Ascending aorta (tissue), 2 donors: Measurements from ENCODE around the gene SOX13. TPM values are rescaled to one million over a fixed set of nuclear protein-coding genes. Genes with fewer than 3 reads are reported as not detected.

Experiments used
- DNase-seq, 2 donors: peaks; one replicate each; pipeline ENCODE4 v3.0.0-alpha.2; 2019; ENCODE audit warnings: low spot score in 2 of 2
- H3K27ac ChIP-seq, 2 donors: fragments of 200-600 bp; sonication (generic); one replicate each; pipeline ENCODE4 v1.5.1; 2016 to 2017; ENCODE audit warnings: mild to moderate bottlenecking in 1 of 2
- H3K27me3 ChIP-seq: fragments of 200-600 bp; sonication (generic); one replicate; pipeline ENCODE4 v1.5.1; 2017
- H3K36me3 ChIP-seq, 2 donors: fragments of 200-600 bp; sonication (generic); one replicate each; pipeline ENCODE4 v1.5.1; 2016
- H3K4me1 ChIP-seq, 2 donors: fragments of 200-600 bp; sonication (generic); one replicate each; pipeline ENCODE4 v1.5.1; 2016 to 2017; ENCODE audit warnings: mild to moderate bottlenecking in 1 of 2
- H3K4me3 ChIP-seq, 2 donors: fragments of 200-600 bp; sonication (generic); one replicate each; pipeline ENCODE4 v1.5.1; 2016 to 2017; ENCODE audit warnings: mild to moderate bottlenecking in 1 of 2
- H3K9me3 ChIP-seq, 2 donors: fragments of 200-600 bp; sonication (generic); one replicate each; pipeline ENCODE4 v1.5.1; 2016
- CTCF ChIP-seq, 3 experiments: fragments of 200-600 bp in 2 of 3; fragments of 450-650 bp in 1 of 3; sonication (generic) in 2 of 3; IDR thresholded peaks; one replicate each; pipeline ENCODE4 v1.5.1; 2016 to 2019; ENCODE audit warnings: antibody characterized with exemption in 3 of 3, mild to moderate bottlenecking in 1 of 3, moderate library complexity in 1 of 3
- intact Hi-C: fragments of 100-400 bp; cut with DNase I; formaldehyde crosslinking; loops from one replicate; pipeline ENCODE4 v1.15.1; 2023
- total RNA-seq: library from RNA; depleted of rRNA; stranded (reverse); fragments of >200 nt; gene quantifications from one replicate; pipeline ENCODE4 v1.1.0, GENCODE V29; 2016

SOX13 gene
- total RNA-seq, 1 donor from 2014 or later, result 70.1 TPM

- H3K4me3 ChIP-seq, result no peak overlapping the region
- H3K27ac ChIP-seq, result no peak overlapping the region
- TF ChIP-seq CTCF (IDR thresholded peaks at IDR 0.05), result no peak
- no peaks in the 10 kb centered on the region for H3K4me1 ChIP-seq
- DNase-seq, result no peak
- no peaks in the 10 kb centered on the region for H3K27me3 ChIP-seq
- no peaks in the 10 kb centered on the region for H3K36me3 ChIP-seq
- H3K9me3 ChIP-seq, result no peaks in the 10 kb centered on the region
- intact Hi-C loops, result no loop called here
Measured at GRCh38 chr1:204051258-204051657, 21.7 kb upstream of the SOX13 start.

- no peaks in the 10 kb centered on the region for H3K4me1 ChIP-seq
- no peaks in the 10 kb centered on the region for H3K9me3 ChIP-seq
- H3K27ac ChIP-seq, result no peak overlapping the region
- no peak for DNase-seq
- TF ChIP-seq CTCF (IDR thresholded peaks at IDR 0.05), result no peak
- H3K4me3 ChIP-seq, result no peak overlapping the region
- no peaks in the 10 kb centered on the region for H3K27me3 ChIP-seq
- H3K36me3 ChIP-seq, result no peaks in the 10 kb centered on the region
- intact Hi-C loops, result no loop called here
Measured at GRCh38 chr1:204051718-204052117, 21.2 kb upstream of the SOX13 start.

DNA sequence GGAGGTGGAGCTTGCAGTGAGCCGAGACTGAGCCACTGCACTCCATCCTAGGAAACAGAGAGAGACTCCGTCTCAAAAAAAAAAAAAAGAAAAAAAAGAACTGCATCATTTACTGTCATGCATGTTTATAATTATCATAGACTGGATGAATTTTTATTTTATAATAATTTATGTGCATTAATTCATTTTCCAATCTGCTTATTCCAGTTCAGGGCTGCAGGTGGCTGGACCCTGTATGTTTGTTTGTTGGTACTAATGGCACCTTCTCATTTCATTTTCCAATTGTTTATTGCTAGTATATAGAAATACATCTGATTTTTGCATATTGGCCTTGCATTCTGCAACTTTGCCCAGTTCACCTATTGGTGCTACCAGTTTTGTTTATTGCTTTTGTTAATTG is 19.0 kb upstream of the SOX13 start:
- DNase-seq, result no peak
- TF ChIP-seq CTCF (IDR thresholded peaks at IDR 0.05), result no peak
- no peaks in the 10 kb centered on the region for H3K36me3 ChIP-seq
- H3K4me3 ChIP-seq, result no peak overlapping the region
- H3K4me1 ChIP-seq, result no peaks in the 10 kb centered on the region
- H3K9me3 ChIP-seq, result no peaks in the 10 kb centered on the region
- no peak overlapping the region for H3K27ac ChIP-seq
- intact Hi-C loops, result no loop called here
- H3K27me3 ChIP-seq, result no peaks in the 10 kb centered on the region

- DNase-seq, result no peak
- Histone ChIP-seq H3K27me3 (no peaks in the 10 kb centered on the region), H3K36me3 (no peaks in the 10 kb centered on the region), H3K4me3 (no peak overlapping the region), H3K27ac (no peak overlapping the region), H3K9me3 (no peaks in the 10 kb centered on the region), H3K4me1 (no peaks in the 10 kb centered on the region)
- intact Hi-C loops, result no loop called here
- TF ChIP-seq CTCF (IDR thresholded peaks at IDR 0.05), result no peak
Measured at GRCh38 chr1:204059970-204060369, 12.9 kb upstream of the SOX13 start.

DNA sequence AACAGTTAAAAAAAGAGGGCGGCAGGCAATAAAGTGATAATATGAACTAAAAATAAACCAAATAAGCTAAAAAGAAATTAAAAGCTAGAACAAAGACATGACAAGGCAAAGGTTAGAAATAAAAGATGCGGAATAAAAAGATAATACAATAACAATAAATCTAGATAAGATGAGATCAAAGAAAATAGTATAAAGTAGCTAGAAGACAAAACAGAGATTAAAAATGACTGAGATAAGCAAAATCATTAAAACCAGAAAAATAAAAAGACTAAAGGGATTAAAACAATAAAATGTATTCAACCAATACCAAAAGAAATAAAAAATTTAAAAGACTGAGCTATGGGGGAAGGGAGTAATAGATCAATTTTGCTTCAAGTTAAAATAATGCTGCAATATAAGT is 10.8 kb upstream of the SOX13 start:
- DNase-seq, result no peak
- Histone ChIP-seq H3K27me3 (no peaks in the 10 kb centered on the region), H3K9me3 (no peaks in the 10 kb centered on the region), H3K27ac (no peak overlapping the region), H3K36me3 (no peaks in the 10 kb centered on the region), H3K4me1 (no peaks in the 10 kb centered on the region), H3K4me3 (no peak overlapping the region)
- intact Hi-C loops, result no loop called here
- TF ChIP-seq CTCF (IDR thresholded peaks at IDR 0.05), result no peak
